ENCODE results near the gene PPP2CA. TPM values are rescaled to one million over a fixed set of nuclear protein-coding genes. Genes with fewer than 3 reads are reported as not detected.
"Not testable (repeated sequence)": the region's sequence is repeated elsewhere in the genome, so short reads cannot be mapped to it uniquely, and the experiment has no call there.

Gene PPP2CA
- total RNA-seq, 1 experiment from 2014 or later: 184 TPM

GRCh38 chr5:134211263-134212031 is 14.4 kb downstream of the PPP2CA start:
- H3K27me3 ChIP-seq (ENCODE audit: control insufficient read depth, insufficient read depth, low read length); in situ Hi-C loops (cut with HindIII; ENCODE audit: low pct_unique_long_range_greater_than_20kb, low sequenced_read_pairs); ATAC-seq; H3K36me3 ChIP-seq (ENCODE audit: control insufficient read depth, insufficient read depth, low read length); H3K9me3 ChIP-seq (ENCODE audit: control insufficient read depth, insufficient read depth, low read depth, low read length); BruUV-seq (replicated peaks); H3K4me1 ChIP-seq (ENCODE audit: control insufficient read depth, insufficient read depth, low read length); DNase-seq (ENCODE audit: low read depth, low spot score); H3K27ac ChIP-seq (ENCODE audit: low read length); H3K4me3 ChIP-seq (ENCODE audit: low read depth in 2 of 2, low read length in 2 of 2); intact Hi-C loops (cut with micrococcal nuclease; ENCODE audit: unreplicated experiment): not testable (repeated sequence)
- POLR2A ChIA-PET: interaction anchor here (0.7 kb wide), 2 partner anchors 111 to 114 kb away, joined by 4 to 5 read pairs; no protein-coding TSS in a partner anchor
- CTCF ChIA-PET: interaction anchor here (0.6 to 0.7 kb wide), 3 partner anchors 43 to 152 kb away, joined by 3 to 7 read pairs (median 4); no protein-coding TSS in a partner anchor

GRCh38 chr5:134209477-134210245 is 16.2 kb downstream of the PPP2CA start:
- CTCF ChIA-PET: no interaction called here
- intact Hi-C loops (cut with micrococcal nuclease; ENCODE audit: unreplicated experiment) (no loop called here), in situ Hi-C loops (cut with HindIII; ENCODE audit: low pct_unique_long_range_greater_than_20kb, low sequenced_read_pairs) (no loop called here)
- Histone ChIP-seq H3K27me3 (ENCODE audit: control insufficient read depth, insufficient read depth, low read length) (no peaks in the 10 kb centered on the region), H3K36me3 (ENCODE audit: control insufficient read depth, insufficient read depth, low read length) (peaks cover 3% of the 10 kb centered on the region; the same call in 1 of the 2 replicates), H3K4me1 (ENCODE audit: control insufficient read depth, insufficient read depth, low read length) (peaks cover 6% of the 10 kb centered on the region; the same call in 1 of the 2 replicates), H3K9me3 (ENCODE audit: control insufficient read depth, insufficient read depth, low read depth, low read length) (no peaks in the 10 kb centered on the region), H3K4me3 (ENCODE audit: low read depth in 2 of 2, low read length in 2 of 2) (no peak overlapping the region), H3K27ac (ENCODE audit: low read length) (no peak overlapping the region)
- POLR2A ChIA-PET: interaction anchor here (0.6 kb wide), 1 partner anchor 27 kb away, joined by 6 read pairs; no protein-coding TSS in a partner anchor
- ATAC-seq: no peak
- TF ChIP-seq REST (IDR thresholded peaks at IDR 0.05; ENCODE audit: insufficient read depth in 1 of 2, low read depth in 2 of 2, low read length in 1 of 2) (no peak), TCF7L2 (IDR thresholded peaks at IDR 0.05; ENCODE audit: low read depth, low read length) (no peak), POLR2AphosphoS5 (IDR thresholded peaks at IDR 0.05; ENCODE audit: low read depth, low read length) (no peak), CTCF (IDR thresholded peaks at IDR 0.05) (no peak), SIN3A (IDR thresholded peaks at IDR 0.05; ENCODE audit: borderline replicate concordance, insufficient read depth, low read depth, low read length) (no peak)
- BruUV-seq (replicated peaks): no TSS peak
- DNase-seq (ENCODE audit: low read depth, low spot score): no peak
